ENCODE measurements around the gene BHLHA15.
A peak's percentile ranks its signal among the peaks of the same experiment; 100 is the strongest.

The BHLHA15 gene

GRCh38 chr7:98167653-98168052 is 43.6 kb upstream of the BHLHA15 start:
- no peak for DNase-seq (ENCODE audit: low spot score)
- Histone ChIP-seq H3K4me3 (no peak overlapping the region), H3K27ac (no peak overlapping the region)
- TF ChIP-seq, protein P1, sequence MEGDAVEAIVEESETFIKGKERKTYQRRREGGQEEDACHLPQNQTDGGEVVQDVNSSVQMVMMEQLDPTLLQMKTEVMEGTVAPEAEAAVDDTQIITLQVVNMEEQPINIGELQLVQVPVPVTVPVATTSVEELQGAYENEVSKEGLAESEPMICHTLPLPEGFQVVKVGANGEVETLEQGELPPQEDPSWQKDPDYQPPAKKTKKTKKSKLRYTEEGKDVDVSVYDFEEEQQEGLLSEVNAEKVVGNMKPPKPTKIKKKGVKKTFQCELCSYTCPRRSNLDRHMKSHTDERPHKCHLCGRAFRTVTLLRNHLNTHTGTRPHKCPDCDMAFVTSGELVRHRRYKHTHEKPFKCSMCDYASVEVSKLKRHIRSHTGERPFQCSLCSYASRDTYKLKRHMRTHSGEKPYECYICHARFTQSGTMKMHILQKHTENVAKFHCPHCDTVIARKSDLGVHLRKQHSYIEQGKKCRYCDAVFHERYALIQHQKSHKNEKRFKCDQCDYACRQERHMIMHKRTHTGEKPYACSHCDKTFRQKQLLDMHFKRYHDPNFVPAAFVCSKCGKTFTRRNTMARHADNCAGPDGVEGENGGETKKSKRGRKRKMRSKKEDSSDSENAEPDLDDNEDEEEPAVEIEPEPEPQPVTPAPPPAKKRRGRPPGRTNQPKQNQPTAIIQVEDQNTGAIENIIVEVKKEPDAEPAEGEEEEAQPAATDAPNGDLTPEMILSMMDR (IDR thresholded peaks at IDR 0.05): no peak

GRCh38 chr7:98168181-98168903 is 42.9 kb upstream of the BHLHA15 start:
- TF ChIP-seq, protein P1 (IDR thresholded peaks at IDR 0.05): peak; percentile 60
- H3K27ac ChIP-seq: no peak overlapping the region
- H3K4me3 ChIP-seq: no peak overlapping the region
- no peak for DNase-seq (ENCODE audit: low spot score)

DNA sequence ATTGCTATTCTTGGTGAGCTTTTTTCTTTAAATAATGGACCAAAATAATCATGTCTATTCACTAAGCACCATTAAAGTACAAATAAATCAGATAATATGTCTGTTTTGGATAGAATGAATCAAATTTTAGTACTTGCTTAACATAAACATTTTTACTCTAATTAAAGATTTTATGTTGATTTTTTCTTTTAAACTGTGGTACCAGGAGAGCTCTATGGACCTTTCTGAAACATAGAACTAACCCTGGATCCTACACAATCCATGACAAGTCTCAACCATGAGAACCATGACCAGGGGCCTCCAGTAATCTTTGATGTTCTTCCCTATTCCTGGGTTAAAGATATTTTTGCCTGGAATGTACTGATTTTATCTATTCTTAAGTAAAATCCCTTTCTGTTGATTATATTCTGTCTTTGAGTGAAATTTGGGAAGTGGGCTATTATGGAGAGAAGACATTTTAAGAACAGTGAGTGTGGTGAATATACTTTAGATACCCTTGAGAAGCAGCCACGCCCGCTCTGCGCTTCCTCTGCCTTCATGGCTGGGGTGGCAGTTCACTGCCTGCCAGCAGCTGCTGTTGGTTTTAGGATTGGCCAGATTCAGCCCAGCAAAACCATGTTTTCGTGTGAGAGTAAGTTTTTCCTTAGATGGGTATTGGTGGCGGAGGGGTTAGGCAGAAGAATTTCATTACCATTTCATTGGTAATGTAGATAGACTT is 42.2 kb upstream of the BHLHA15 start:
- Histone ChIP-seq H3K27ac (no peak overlapping the region), H3K4me3 (no peak overlapping the region)
- no peak for DNase-seq (ENCODE audit: low spot score)
- TF ChIP-seq, protein P1 (IDR thresholded peaks at IDR 0.05): no peak

DNA sequence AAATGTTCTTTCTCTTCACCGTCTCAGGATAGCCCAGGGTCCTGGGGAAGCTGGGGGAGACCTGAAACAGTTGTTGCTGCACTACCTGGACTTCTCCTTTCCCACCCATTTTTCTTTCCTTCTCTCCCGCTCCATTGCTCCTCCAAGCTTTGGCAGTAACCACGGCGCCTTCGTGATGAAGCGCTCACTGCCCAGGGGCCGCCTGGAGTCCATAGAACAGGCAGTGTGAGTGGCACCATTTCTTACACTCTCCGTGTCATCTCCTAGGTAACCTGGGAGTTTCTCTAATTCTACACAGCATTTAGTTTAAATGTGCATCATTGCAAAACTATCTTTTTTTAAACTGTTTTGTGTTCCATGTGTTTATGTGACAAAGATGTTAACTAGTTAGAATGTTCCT is 40.3 kb upstream of the BHLHA15 start:
- Histone ChIP-seq H3K27ac (no peak overlapping the region), H3K4me3 (no peak overlapping the region)
- TF ChIP-seq, protein P1 (IDR thresholded peaks at IDR 0.05): no peak
- DNase-seq (ENCODE audit: low spot score): no peak

- no peak overlapping the region for H3K4me3 ChIP-seq
- TF ChIP-seq, protein P1 (IDR thresholded peaks at IDR 0.05): no peak
- H3K27ac ChIP-seq: no peak overlapping the region
- DNase-seq (ENCODE audit: low spot score): no peak
Observed at GRCh38 chr7:98171449-98171848, 39.8 kb upstream of the BHLHA15 start.

DNA sequence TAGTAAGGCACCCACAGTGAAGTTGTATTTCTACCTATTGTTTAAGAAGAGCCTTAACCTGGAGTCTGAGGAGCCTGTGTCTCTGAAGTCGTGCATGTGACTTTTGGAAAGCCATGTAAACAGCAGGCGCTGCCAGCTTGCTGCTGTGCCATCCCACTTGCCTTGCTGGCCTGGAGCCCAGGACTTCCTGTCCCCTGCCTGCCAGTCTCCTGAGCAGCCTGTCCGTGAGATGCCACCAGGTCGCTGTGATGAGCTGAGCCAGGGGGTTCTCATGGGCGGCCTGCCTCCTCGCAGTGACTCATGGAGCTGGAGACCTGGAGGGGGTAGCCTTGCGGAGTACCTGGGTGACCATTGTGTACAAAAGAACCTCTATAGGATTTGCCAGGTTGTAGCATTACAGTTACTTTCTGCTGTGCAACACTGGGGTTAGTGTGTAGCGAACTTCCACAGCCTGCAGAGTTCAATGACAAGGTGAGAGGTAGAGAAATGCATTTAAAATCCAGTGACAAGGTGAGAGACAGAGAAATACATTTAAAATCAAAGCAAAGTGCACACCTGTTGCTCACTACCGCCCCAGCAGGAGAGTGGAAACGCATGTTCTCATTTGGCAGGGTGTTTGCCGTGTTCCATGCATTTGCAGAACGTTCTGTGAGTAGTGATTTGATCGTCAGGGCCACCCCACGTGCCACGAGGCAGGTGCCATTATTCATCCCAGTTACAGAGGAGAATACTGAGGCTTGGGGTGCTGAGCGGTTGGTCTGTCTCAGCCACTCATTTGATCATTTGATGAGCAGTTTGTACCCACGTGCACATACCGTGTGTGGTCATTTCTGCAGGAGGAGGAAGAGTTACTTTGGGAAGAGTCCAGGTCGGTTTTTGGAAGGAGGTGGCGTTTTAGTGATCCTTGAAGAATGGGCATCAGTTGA is 36.6 kb upstream of the BHLHA15 start:
- DNase-seq (ENCODE audit: low spot score): no peak
- H3K4me3 ChIP-seq: no peak overlapping the region
- TF ChIP-seq, protein P1 (IDR thresholded peaks at IDR 0.05): no peak
- H3K27ac ChIP-seq: no peak overlapping the region
